Hepatocyte (in vitro differentiated cells): ENCODE data around the gene CDK2AP2. TPM values are rescaled to one million over a fixed set of nuclear protein-coding genes. Genes with fewer than 3 reads are reported as not detected.

ENCODE experiments used
- DNase-seq: peaks from one replicate; pipeline ENCODE4 v3.0.0-alpha.2; 2016; ENCODE audit warnings: low spot score
- H2AFZ ChIP-seq: fragments of 200-600 bp; sonication (generic); 2 replicates; pipeline ENCODE4 v1.6.0; 2016; ENCODE audit warnings: antibody characterized with exemption, mild to moderate bottlenecking
- H3K27ac ChIP-seq: fragments of 200-600 bp; sonication (generic); 2 replicates; pipeline ENCODE4 v1.5.1; 2016; ENCODE audit warnings: mild to moderate bottlenecking
- H3K27me3 ChIP-seq: fragments of 200-600 bp; sonication (generic); 2 replicates; pipeline ENCODE4 v1.6.1; 2016
- H3K36me3 ChIP-seq: fragments of 200-600 bp; sonication (generic); replicated peaks from 2 replicates; pipeline ENCODE4 v1.5.1; 2016; ENCODE audit warnings: low read depth; ENCODE audit not compliant: insufficient read depth
- H3K4me1 ChIP-seq: fragments of 200-600 bp; sonication (generic); 2 replicates; pipeline ENCODE4 v1.5.1; 2016; ENCODE audit warnings: mild to moderate bottlenecking, moderate library complexity; ENCODE audit not compliant: insufficient read depth
- H3K4me2 ChIP-seq: fragments of 200-600 bp; sonication (generic); 2 replicates; pipeline ENCODE4 v1.6.0; 2016
- H3K4me3 ChIP-seq: fragments of 200-600 bp; sonication (generic); 2 replicates; pipeline ENCODE4 v1.5.1; 2016; ENCODE audit warnings: mild to moderate bottlenecking
- H3K79me2 ChIP-seq: fragments of 200-600 bp; sonication (generic); 2 replicates; pipeline ENCODE4 v1.6.0; 2017; ENCODE audit warnings: mild to moderate bottlenecking
- H3K9me2 ChIP-seq: fragments of 200-600 bp; sonication (generic); replicated peaks from 2 replicates; pipeline ENCODE4 v1.6.0; 2017; ENCODE audit warnings: mild to moderate bottlenecking; ENCODE audit not compliant: insufficient read depth
- H3K9me3 ChIP-seq: fragments of 200-600 bp; sonication (generic); 2 replicates; pipeline ENCODE4 v1.5.1; 2016; ENCODE audit warnings: low read depth, mild to moderate bottlenecking
- H4K20me1 ChIP-seq: fragments of 200-600 bp; sonication (generic); 2 replicates; pipeline ENCODE4 v1.6.0; 2016; ENCODE audit warnings: mild to moderate bottlenecking; ENCODE audit not compliant: insufficient read depth, poor library complexity, severe bottlenecking
- CTCF ChIP-seq: fragments of 200-600 bp; sonication (generic); IDR thresholded peaks from 2 replicates; pipeline ENCODE4 v1.5.1; 2016; ENCODE audit warnings: antibody characterized with exemption, mild to moderate bottlenecking; ENCODE audit not compliant: poor library complexity
- EZH2 ChIP-seq: fragments of 200-600 bp; sonication (generic); IDR thresholded peaks from 2 replicates; pipeline ENCODE4 v1.6.1; 2016; ENCODE audit warnings: antibody characterized with exemption, mild to moderate bottlenecking, borderline replicate concordance
- EZH2phosphoT487 ChIP-seq: fragments of 200-600 bp; sonication (generic); IDR thresholded peaks from one replicate; pipeline ENCODE4 v1.6.1; 2018; ENCODE audit warnings: antibody characterized with exemption, mild to moderate bottlenecking, low read depth, moderate library complexity; ENCODE audit not compliant: unreplicated experiment, severe bottlenecking
- WGBS: methylation state at CpG from one replicate; pipeline ENCODE4 v1.1.6; 2016; ENCODE audit warnings: low lambda C conversion rate; ENCODE audit errors: missing lambda C conversion rate; 5-methylcytosine and 5-hydroxymethylcytosine counted together
- polyA plus RNA-seq: library from polyadenylated mRNA; unstranded; fragments of >200 nt; fragmentation: Nextera tagmentation; extraction: Ambion mirVana; gene quantifications from 2 replicates; pipeline ENCODE4 v1.2.1, GENCODE V29; 2016
- total RNA-seq: library from RNA; depleted of rRNA; stranded (reverse); fragments of >200 nt; gene quantifications from 2 replicates; pipeline ENCODE4 v1.2.3, GENCODE V29; 2014

Gene CDK2AP2
- total and polyA plus RNA-seq, 2 experiments from 2014 or later = 47.3 to 177 TPM

- Histone ChIP-seq H4K20me1 (no peaks in the 10 kb centered on the region), H3K4me1 (no peaks in the 10 kb centered on the region), H3K27me3 (no peaks in the 10 kb centered on the region), H3K4me2 (no peak overlapping the region), H3K9me2 (no peaks in the 10 kb centered on the region), H3K9me3 (no peaks in the 10 kb centered on the region), H3K36me3 (no peaks in the 10 kb centered on the region), H3K4me3 (no peak overlapping the region), H2AFZ (no peak overlapping the region), H3K79me2 (no peaks in the 10 kb centered on the region), H3K27ac (no peak overlapping the region)
- DNase-seq = no peak
- WGBS = 99% methylated on average over 40 of the region's 65 CpGs
- TF ChIP-seq EZH2phosphoT487 = no peak
- TF ChIP-seq EZH2 = no peak
- TF ChIP-seq CTCF = no peak
These were observed 14.2 kb downstream of the CDK2AP2 start for GRCh38 chr11:67493548-67494370.

GRCh38 chr11:67492801-67493547 is 15.0 kb downstream of the CDK2AP2 start:
- WGBS = 94% methylated on average over 28 of the region's 46 CpGs

GRCh38 chr11:67492069-67492727 is 15.8 kb downstream of the CDK2AP2 start:
- Histone ChIP-seq H3K79me2 (no peaks in the 10 kb centered on the region), H3K36me3 (no peaks in the 10 kb centered on the region), H3K27ac (no peak overlapping the region), H2AFZ (no peak overlapping the region), H3K4me3 (no peak overlapping the region), H3K9me2 (no peaks in the 10 kb centered on the region), H3K27me3 (no peaks in the 10 kb centered on the region), H3K4me1 (no peaks in the 10 kb centered on the region), H4K20me1 (no peaks in the 10 kb centered on the region), H3K4me2 (no peak overlapping the region), H3K9me3 (no peaks in the 10 kb centered on the region)
- TF ChIP-seq CTCF (no peak), EZH2phosphoT487 (no peak), EZH2 (no peak)
- DNase-seq = no peak
- WGBS = 92% methylated on average over 19 of the region's 19 CpGs

More at GRCh38 chr11:67492801-67493547, 15.0 kb downstream of the CDK2AP2 start:
- no peak overlapping the region for H2AFZ ChIP-seq
- no peaks in the 10 kb centered on the region for H3K27me3 ChIP-seq
- no peaks in the 10 kb centered on the region for H3K4me1 ChIP-seq
- H3K36me3 ChIP-seq = no peaks in the 10 kb centered on the region
- no peaks in the 10 kb centered on the region for H3K79me2 ChIP-seq
- no peak overlapping the region for H3K4me3 ChIP-seq
- TF ChIP-seq EZH2 (no peak), CTCF (no peak), EZH2phosphoT487 (no peak)
- no peaks in the 10 kb centered on the region for H4K20me1 ChIP-seq
- no peaks in the 10 kb centered on the region for H3K9me2 ChIP-seq
- no peak overlapping the region for H3K4me2 ChIP-seq
- no peaks in the 10 kb centered on the region for H3K9me3 ChIP-seq
- no peak overlapping the region for H3K27ac ChIP-seq
- DNase-seq = no peak
